ENCODE results near the gene GJC1. TPM values are rescaled to one million over a fixed set of nuclear protein-coding genes. Genes with fewer than 3 reads are reported as not detected.

The GJC1 gene
- polyA plus RNA-seq, 2 of the 4 experiments (the other 2 are of a cell fraction): 21.2 to 22.1 TPM

DNA sequence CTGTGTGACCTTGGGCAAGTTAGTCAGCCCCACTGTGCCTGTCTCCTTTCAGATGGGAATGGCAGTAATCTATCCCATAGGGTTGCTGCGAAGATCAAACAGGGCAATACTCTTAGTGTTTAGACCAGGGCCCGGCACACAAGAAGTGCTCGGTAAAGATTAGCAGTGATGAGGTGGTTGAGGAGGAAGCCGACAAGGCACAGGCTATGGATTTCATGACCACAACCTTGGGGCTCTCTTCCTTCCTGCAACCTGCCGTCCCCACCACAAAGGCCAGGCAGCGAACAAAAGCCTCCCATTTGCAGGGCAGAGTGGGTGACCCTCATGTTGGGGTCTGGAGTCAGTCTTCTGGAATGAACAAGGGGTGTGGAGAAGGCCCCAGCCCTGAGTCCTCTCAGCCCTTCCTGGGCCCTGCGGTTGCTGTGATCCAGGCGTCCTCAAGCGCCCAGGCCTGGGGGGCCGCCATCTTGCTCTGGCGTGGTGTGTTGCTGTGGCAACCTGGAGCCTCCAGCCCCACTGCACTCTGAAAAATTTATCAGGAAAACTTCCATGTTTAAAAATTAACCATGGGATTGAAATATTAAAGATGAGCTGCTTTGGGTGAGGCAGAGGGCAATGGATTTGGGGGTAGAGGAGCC, 61.5 kb downstream of the GJC1 start (continued):
- no peak for TF ChIP-seq RAD21 (conservative IDR thresholded peaks at IDR 0.05 in 1 of 2, IDR thresholded peaks at IDR 0.05 in 1 of 2)
- no peak for TF ChIP-seq RARB (CRISPR knock-in tag; IDR thresholded peaks at IDR 0.05)
- TF ChIP-seq, protein P1, sequence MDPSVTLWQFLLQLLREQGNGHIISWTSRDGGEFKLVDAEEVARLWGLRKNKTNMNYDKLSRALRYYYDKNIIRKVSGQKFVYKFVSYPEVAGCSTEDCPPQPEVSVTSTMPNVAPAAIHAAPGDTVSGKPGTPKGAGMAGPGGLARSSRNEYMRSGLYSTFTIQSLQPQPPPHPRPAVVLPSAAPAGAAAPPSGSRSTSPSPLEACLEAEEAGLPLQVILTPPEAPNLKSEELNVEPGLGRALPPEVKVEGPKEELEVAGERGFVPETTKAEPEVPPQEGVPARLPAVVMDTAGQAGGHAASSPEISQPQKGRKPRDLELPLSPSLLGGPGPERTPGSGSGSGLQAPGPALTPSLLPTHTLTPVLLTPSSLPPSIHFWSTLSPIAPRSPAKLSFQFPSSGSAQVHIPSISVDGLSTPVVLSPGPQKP (IDR thresholded peaks at IDR 0.05; ENCODE audit: low read depth, low read length): no peak
- no peak for TF ChIP-seq SMC3 (IDR thresholded peaks at IDR 0.05)
- no peak for TF ChIP-seq HEYL (CRISPR knock-in tag; IDR thresholded peaks at IDR 0.05)

DNA sequence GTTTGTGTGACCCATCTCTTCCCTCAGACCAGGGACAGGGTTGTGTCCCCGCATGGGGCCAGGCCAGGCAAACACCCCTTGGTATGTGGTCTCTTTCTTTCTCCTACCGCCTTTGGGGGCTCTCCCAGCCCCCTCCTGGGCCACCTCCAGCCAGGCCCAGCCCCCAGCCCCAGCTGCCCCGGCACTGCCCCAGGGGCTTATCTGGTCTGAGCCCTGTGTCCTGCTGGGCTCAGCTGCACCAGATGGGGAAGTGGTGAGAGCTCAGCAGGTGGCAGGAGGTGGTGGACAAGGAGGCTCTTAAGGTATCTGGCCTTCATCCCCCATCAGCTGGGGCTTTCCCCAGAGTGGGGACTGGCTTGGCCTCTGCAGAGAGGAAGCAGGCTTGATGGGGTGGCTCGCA, 62.6 kb downstream of the GJC1 start:
- Histone ChIP-seq H3K4me3 (no peak overlapping the region), H3K4me1 (no peaks in the 10 kb centered on the region), H3K9me3 (no peaks in the 10 kb centered on the region), H3K27ac (no peak overlapping the region), H3K4me2 (no peak overlapping the region)
- TF ChIP-seq CHD2 (IDR thresholded peaks at IDR 0.05; ENCODE audit: low read length, partially characterized antibody) (no peak), BHLHE40 (IDR thresholded peaks at IDR 0.05; ENCODE audit: low read depth, low read length) (no peak), NR3C1 (IDR thresholded peaks at IDR 0.05) (no peak), SREBF2 (IDR thresholded peaks at IDR 0.05) (no peak), EHMT2 (IDR thresholded peaks at IDR 0.05; ENCODE audit: low read depth) (no peak), HDAC2 (IDR thresholded peaks at IDR 0.05) (no peak), ZSCAN20 (CRISPR knock-in tag; IDR thresholded peaks at IDR 0.05) (no peak), RCOR1 (IDR thresholded peaks at IDR 0.05; ENCODE audit: low read depth, low read length) (no peak), FOSB (CRISPR knock-in tag; IDR thresholded peaks at IDR 0.05) (no peak), NFE2L2 (conservative IDR thresholded peaks at IDR 0.05; ENCODE audit: low read length) (no peak), MAFK (IDR thresholded peaks at IDR 0.05; ENCODE audit: partially characterized antibody) (no peak), HOXA7 (CRISPR knock-in tag; IDR thresholded peaks at IDR 0.05) (no peak), CEBPB (IDR thresholded peaks at IDR 0.05) (no peak), RAD21 (conservative IDR thresholded peaks at IDR 0.05 in 1 of 2, IDR thresholded peaks at IDR 0.05 in 1 of 2) (no peak), CHD4 (IDR thresholded peaks at IDR 0.05; ENCODE audit: borderline replicate concordance) (no peak), TP53 (CRISPR knock-in tag; IDR thresholded peaks at IDR 0.05) (no peak)
- TF ChIP-seq, protein P2, sequence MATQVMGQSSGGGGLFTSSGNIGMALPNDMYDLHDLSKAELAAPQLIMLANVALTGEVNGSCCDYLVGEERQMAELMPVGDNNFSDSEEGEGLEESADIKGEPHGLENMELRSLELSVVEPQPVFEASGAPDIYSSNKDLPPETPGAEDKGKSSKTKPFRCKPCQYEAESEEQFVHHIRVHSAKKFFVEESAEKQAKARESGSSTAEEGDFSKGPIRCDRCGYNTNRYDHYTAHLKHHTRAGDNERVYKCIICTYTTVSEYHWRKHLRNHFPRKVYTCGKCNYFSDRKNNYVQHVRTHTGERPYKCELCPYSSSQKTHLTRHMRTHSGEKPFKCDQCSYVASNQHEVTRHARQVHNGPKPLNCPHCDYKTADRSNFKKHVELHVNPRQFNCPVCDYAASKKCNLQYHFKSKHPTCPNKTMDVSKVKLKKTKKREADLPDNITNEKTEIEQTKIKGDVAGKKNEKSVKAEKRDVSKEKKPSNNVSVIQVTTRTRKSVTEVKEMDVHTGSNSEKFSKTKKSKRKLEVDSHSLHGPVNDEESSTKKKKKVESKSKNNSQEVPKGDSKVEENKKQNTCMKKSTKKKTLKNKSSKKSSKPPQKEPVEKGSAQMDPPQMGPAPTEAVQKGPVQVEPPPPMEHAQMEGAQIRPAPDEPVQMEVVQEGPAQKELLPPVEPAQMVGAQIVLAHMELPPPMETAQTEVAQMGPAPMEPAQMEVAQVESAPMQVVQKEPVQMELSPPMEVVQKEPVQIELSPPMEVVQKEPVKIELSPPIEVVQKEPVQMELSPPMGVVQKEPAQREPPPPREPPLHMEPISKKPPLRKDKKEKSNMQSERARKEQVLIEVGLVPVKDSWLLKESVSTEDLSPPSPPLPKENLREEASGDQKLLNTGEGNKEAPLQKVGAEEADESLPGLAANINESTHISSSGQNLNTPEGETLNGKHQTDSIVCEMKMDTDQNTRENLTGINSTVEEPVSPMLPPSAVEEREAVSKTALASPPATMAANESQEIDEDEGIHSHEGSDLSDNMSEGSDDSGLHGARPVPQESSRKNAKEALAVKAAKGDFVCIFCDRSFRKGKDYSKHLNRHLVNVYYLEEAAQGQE (IDR thresholded peaks at IDR 0.05): no peak
- POLR2A ChIA-PET: no interaction called here
- ATAC-seq: no peak
- FAIRE-seq: no peak
- DNase-seq (ENCODE audit: low read depth in 1 of 2, low spot score in 1 of 2): no peak
- CTCF ChIA-PET: interaction anchor here (30.3 kb wide), 1 partner anchor 98 kb away, joined by 1787 read pairs; the partner anchor contains the start of gene HIGD1B
- 80% methylated on average over 3 of the region's 4 CpGs for WGBS (ENCODE audit: missing lambda C conversion rate)
